Measurements from ENCODE around the gene B4GALT6.

The B4GALT6 gene

GRCh38 chr18:31679791-31680432, 4.5 kb downstream of the B4GALT6 start:
- H2BK120ac ChIP-seq (ENCODE audit: insufficient read depth, low read length, poor library complexity) = no peak overlapping the region

GRCh38 chr18:31679133-31679742, 5.1 kb downstream of the B4GALT6 start:
- Histone ChIP-seq H3K4me3 (ENCODE audit: low read depth, low read length) (no peak overlapping the region), H3K4me1 (ENCODE audit: control insufficient read depth in 1 of 2, insufficient read depth in 2 of 2, low read length in 2 of 2) (peaks cover 6 to 18% of the 10 kb centered on the region in 2 experiments), H3K79me1 (ENCODE audit: low read length) (peaks cover 2% of the 10 kb centered on the region), H3K9ac (ENCODE audit: low read length) (no peak overlapping the region), H2AK5ac (ENCODE audit: low read length) (no peak overlapping the region), H3K4ac (ENCODE audit: low read depth, low read length) (no peak overlapping the region), H4K12ac (ENCODE audit: low read depth, low read length) (no peak overlapping the region), H2BK120ac (ENCODE audit: insufficient read depth, low read length, poor library complexity) (no peak overlapping the region), H3K4me2 (ENCODE audit: low read length) (no peak overlapping the region), H3K9me3 (ENCODE audit: insufficient read depth, low read depth, low read length) (no peaks in the 10 kb centered on the region), H3K23ac (ENCODE audit: low read length) (no peak overlapping the region), H3K14ac (ENCODE audit: low read length) (no peak overlapping the region), H3K18ac (ENCODE audit: low read length) (no peak overlapping the region), H3K27me3 (ENCODE audit: insufficient read depth, low read length) (no peaks in the 10 kb centered on the region), H4K8ac (ENCODE audit: low read depth, low read length) (no peak overlapping the region), H3K27ac (ENCODE audit: low read depth, low read length) (no peak overlapping the region), H2AFZ (ENCODE audit: insufficient read depth, low read length, poor library complexity) (no peak overlapping the region), H4K91ac (ENCODE audit: low read depth, low read length) (no peak overlapping the region), H3K79me2 (ENCODE audit: control insufficient read depth, insufficient read depth, low read length, poor library complexity) (peaks cover 4% of the 10 kb centered on the region), H2BK5ac (ENCODE audit: low read depth, low read length, poor library complexity) (no peak overlapping the region), H2BK12ac (ENCODE audit: low read length) (no peak overlapping the region), H3K36me3 (ENCODE audit: control insufficient read depth in 1 of 2, insufficient read depth in 2 of 2, low read length in 2 of 2) (no peaks in the 10 kb centered on the region)
- WGBS (ENCODE audit: extremely low coverage, insufficient coverage, insufficient read length) = no CpG with 5 or more reads among the region's 3 CpGs
- no peak for DNase-seq

More at GRCh38 chr18:31679791-31680432, 4.5 kb downstream of the B4GALT6 start:
- Histone ChIP-seq H3K79me1 (ENCODE audit: low read length) (peaks cover 4% of the 10 kb centered on the region), H3K23ac (ENCODE audit: low read length) (no peak overlapping the region), H3K4me2 (ENCODE audit: low read length) (no peak overlapping the region), H3K27me3 (ENCODE audit: insufficient read depth, low read length) (no peaks in the 10 kb centered on the region), H2BK12ac (ENCODE audit: low read length) (no peak overlapping the region), H4K12ac (ENCODE audit: low read depth, low read length) (no peak overlapping the region), H3K9me3 (ENCODE audit: insufficient read depth, low read depth, low read length) (no peaks in the 10 kb centered on the region), H3K27ac (ENCODE audit: low read depth, low read length) (no peak overlapping the region), H3K4me3 (ENCODE audit: low read depth, low read length) (no peak overlapping the region), H3K36me3 (ENCODE audit: control insufficient read depth in 1 of 2, insufficient read depth in 2 of 2, low read length in 2 of 2) (no peaks in the 10 kb centered on the region), H3K14ac (ENCODE audit: low read length) (no peak overlapping the region), H3K79me2 (ENCODE audit: control insufficient read depth, insufficient read depth, low read length, poor library complexity) (peaks cover 6% of the 10 kb centered on the region), H2AK5ac (ENCODE audit: low read length) (no peak overlapping the region), H3K18ac (ENCODE audit: low read length) (no peak overlapping the region), H2BK5ac (ENCODE audit: low read depth, low read length, poor library complexity) (no peak overlapping the region), H2AFZ (ENCODE audit: insufficient read depth, low read length, poor library complexity) (no peak overlapping the region), H4K8ac (ENCODE audit: low read depth, low read length) (peak overlapping the region; percentile 19), H4K91ac (ENCODE audit: low read depth, low read length) (no peak overlapping the region), H3K4ac (ENCODE audit: low read depth, low read length) (no peak overlapping the region), H3K9ac (ENCODE audit: low read length) (no peak overlapping the region), H3K4me1 (ENCODE audit: control insufficient read depth in 1 of 2, insufficient read depth in 2 of 2, low read length in 2 of 2) (peaks cover 6 to 18% of the 10 kb centered on the region in 2 experiments)
- WGBS (ENCODE audit: extremely low coverage, insufficient coverage, insufficient read length) = no CpG with 5 or more reads among the region's 5 CpGs
- no peak for DNase-seq

GRCh38 chr18:31678425-31678824, 6.0 kb downstream of the B4GALT6 start:
- Histone ChIP-seq H3K36me3 (ENCODE audit: control insufficient read depth in 1 of 2, insufficient read depth in 2 of 2, low read length in 2 of 2) (no peaks in the 10 kb centered on the region), H4K12ac (ENCODE audit: low read depth, low read length) (no peak overlapping the region), H2BK12ac (ENCODE audit: low read length) (no peak overlapping the region), H3K14ac (ENCODE audit: low read length) (no peak overlapping the region), H3K4ac (ENCODE audit: low read depth, low read length) (peak overlapping the region; percentile 39), H3K9me3 (ENCODE audit: insufficient read depth, low read depth, low read length) (no peaks in the 10 kb centered on the region), H2AFZ (ENCODE audit: insufficient read depth, low read length, poor library complexity) (no peak overlapping the region), H3K9ac (ENCODE audit: low read length) (no peak overlapping the region), H2BK5ac (ENCODE audit: low read depth, low read length, poor library complexity) (no peak overlapping the region), H3K18ac (ENCODE audit: low read length) (peak overlapping the region; percentile 21), H3K79me1 (ENCODE audit: low read length) (no peaks in the 10 kb centered on the region), H3K4me2 (ENCODE audit: low read length) (no peak overlapping the region), H4K8ac (ENCODE audit: low read depth, low read length) (no peak overlapping the region), H2AK5ac (ENCODE audit: low read length) (no peak overlapping the region), H3K4me1 (ENCODE audit: control insufficient read depth in 1 of 2, insufficient read depth in 2 of 2, low read length in 2 of 2) (peaks cover 6 to 18% of the 10 kb centered on the region in 2 experiments), H3K79me2 (ENCODE audit: control insufficient read depth, insufficient read depth, low read length, poor library complexity) (peaks cover 5% of the 10 kb centered on the region), H4K91ac (ENCODE audit: low read depth, low read length) (no peak overlapping the region), H3K27me3 (ENCODE audit: insufficient read depth, low read length) (no peaks in the 10 kb centered on the region), H3K23ac (ENCODE audit: low read length) (no peak overlapping the region), H3K27ac (ENCODE audit: low read depth, low read length) (no peak overlapping the region), H3K4me3 (ENCODE audit: low read depth, low read length) (no peak overlapping the region), H2BK120ac (ENCODE audit: insufficient read depth, low read length, poor library complexity) (no peak overlapping the region)
- DNase-seq = no peak
- no CpG with 5 or more reads among the region's 4 CpGs for WGBS (ENCODE audit: extremely low coverage, insufficient coverage, insufficient read length)

- Histone ChIP-seq H3K14ac (ENCODE audit: low read length) (no peak overlapping the region), H2AFZ (ENCODE audit: insufficient read depth, low read length, poor library complexity) (no peak overlapping the region), H3K4me3 (ENCODE audit: low read depth, low read length) (no peak overlapping the region), H3K9ac (ENCODE audit: low read length) (no peak overlapping the region), H4K91ac (ENCODE audit: low read depth, low read length) (no peak overlapping the region), H3K9me3 (ENCODE audit: insufficient read depth, low read depth, low read length) (peaks cover 2% of the 10 kb centered on the region), H4K8ac (ENCODE audit: low read depth, low read length) (no peak overlapping the region), H3K79me1 (ENCODE audit: low read length) (no peaks in the 10 kb centered on the region), H3K18ac (ENCODE audit: low read length) (no peak overlapping the region), H4K12ac (ENCODE audit: low read depth, low read length) (no peak overlapping the region), H3K79me2 (ENCODE audit: control insufficient read depth, insufficient read depth, low read length, poor library complexity) (peaks cover 5% of the 10 kb centered on the region), H3K4me1 (ENCODE audit: control insufficient read depth in 1 of 2, insufficient read depth in 2 of 2, low read length in 2 of 2) (peaks cover 6 to 21% of the 10 kb centered on the region in 2 experiments), H3K4ac (ENCODE audit: low read depth, low read length) (peak overlapping the region; percentile 34), H3K27ac (ENCODE audit: low read depth, low read length) (no peak overlapping the region), H2BK12ac (ENCODE audit: low read length) (no peak overlapping the region), H2BK5ac (ENCODE audit: low read depth, low read length, poor library complexity) (no peak overlapping the region), H2BK120ac (ENCODE audit: insufficient read depth, low read length, poor library complexity) (no peak overlapping the region), H3K27me3 (ENCODE audit: insufficient read depth, low read length) (no peaks in the 10 kb centered on the region), H3K23ac (ENCODE audit: low read length) (no peak overlapping the region), H3K4me2 (ENCODE audit: low read length) (no peak overlapping the region), H2AK5ac (ENCODE audit: low read length) (no peak overlapping the region), H3K36me3 (ENCODE audit: control insufficient read depth in 1 of 2, insufficient read depth in 2 of 2, low read length in 2 of 2) (no peaks in the 10 kb centered on the region)
- no peak for DNase-seq
- WGBS (ENCODE audit: extremely low coverage, insufficient coverage, insufficient read length) = no CpG with 5 or more reads among the region's 6 CpGs
Measured at GRCh38 chr18:31677592-31677991, 6.8 kb downstream of the B4GALT6 start.

Data from trophoblast cell (in vitro differentiated cells and primary cell).